GM18517 (cell line): Measurements from ENCODE around the gene GJC2.
"Not testable (repeated sequence)": the region's sequence is repeated elsewhere in the genome, so short reads cannot be mapped to it uniquely, and the experiment has no call there.

Source experiments
- ATAC-seq: cut with Tn5 transposase; IDR thresholded peaks from one replicate; pipeline ENCODE4 v1.9.1; 2021; ENCODE audit warnings: mild to moderate bottlenecking, moderate library complexity; ENCODE audit not compliant: unreplicated experiment

The GJC2 gene

GRCh38 chr1:228170666-228171065 lies 20.9 kb downstream of the GJC2 start:
- no peak for ATAC-seq

GRCh38 chr1:228171221-228171891 lies 21.6 kb downstream of the GJC2 start:
- no peak for ATAC-seq

- no peak for ATAC-seq
Measured at GRCh38 chr1:228172591-228173527, 23.1 kb downstream of the GJC2 start.

- ATAC-seq: not testable (repeated sequence)
Measured at GRCh38 chr1:228173528-228174481, 24.1 kb downstream of the GJC2 start.

GRCh38 chr1:228174482-228175315 lies 25.0 kb downstream of the GJC2 start:
- no peak for ATAC-seq

- ATAC-seq: no peak
Measured at GRCh38 chr1:228175316-228176023, 25.7 kb downstream of the GJC2 start.

- ATAC-seq: no peak
Measured at GRCh38 chr1:228176024-228176395, 26.3 kb downstream of the GJC2 start.

- ATAC-seq: no peak
Measured at GRCh38 chr1:228176461-228177182, 26.9 kb downstream of the GJC2 start.

- no peak for ATAC-seq
Measured at GRCh38 chr1:228177183-228177475, 27.4 kb downstream of the GJC2 start.

GRCh38 chr1:228177721-228178710 lies 28.3 kb downstream of the GJC2 start:
- ATAC-seq: no peak

- no peak for ATAC-seq
Measured at GRCh38 chr1:228178737-228179684, 29.3 kb downstream of the GJC2 start.

- ATAC-seq: no peak
Measured at GRCh38 chr1:228180271-228180958, 30.7 kb downstream of the GJC2 start.

GRCh38 chr1:228180959-228181644 lies 31.4 kb downstream of the GJC2 start:
- ATAC-seq: no peak

- ATAC-seq: no peak
Measured at GRCh38 chr1:228181645-228182034, 31.9 kb downstream of the GJC2 start.

- no peak for ATAC-seq
Measured at GRCh38 chr1:228182296-228183030, 32.7 kb downstream of the GJC2 start.
